DND-41 (cell line): Measurements from ENCODE around the gene AKAP13.

ENCODE experiments used
- CTCF ChIP-seq: IDR thresholded peaks from 2 replicates; pipeline ENCODE4 v1.5.1; 2012; ENCODE audit warnings: borderline replicate concordance, low read length, moderate library complexity, mild to moderate bottlenecking; ENCODE audit not compliant: poor library complexity, severe bottlenecking; ENCODE audit errors: extremely low read depth
- EZH2 ChIP-seq: IDR thresholded peaks from 3 replicates; pipeline ENCODE4 v1.6.1; 2012; ENCODE audit warnings: borderline replicate concordance, low read depth, mild to moderate bottlenecking, moderate library complexity, low read length, inconsistent platforms; ENCODE audit not compliant: severe bottlenecking

GRCh38 chr15:85444122-85444745 is 63.8 kb downstream of the AKAP13 start:
- TF ChIP-seq CTCF (no peak), EZH2 (no peak)
